ENCODE data around the gene GADD45GIP1.
A peak's percentile ranks its signal among the peaks of the same experiment; 100 is the strongest.
"Not testable (repeated sequence)": the region's sequence is repeated elsewhere in the genome, so short reads cannot be mapped to it uniquely, and the experiment has no call there.

Gene GADD45GIP1

GRCh38 chr19:12990431-12990830 lies 33.4 kb upstream of the GADD45GIP1 start:
- no peak for DNase-seq (ENCODE audit: low read depth in 2 of 2, low spot score in 1 of 2)

DNA sequence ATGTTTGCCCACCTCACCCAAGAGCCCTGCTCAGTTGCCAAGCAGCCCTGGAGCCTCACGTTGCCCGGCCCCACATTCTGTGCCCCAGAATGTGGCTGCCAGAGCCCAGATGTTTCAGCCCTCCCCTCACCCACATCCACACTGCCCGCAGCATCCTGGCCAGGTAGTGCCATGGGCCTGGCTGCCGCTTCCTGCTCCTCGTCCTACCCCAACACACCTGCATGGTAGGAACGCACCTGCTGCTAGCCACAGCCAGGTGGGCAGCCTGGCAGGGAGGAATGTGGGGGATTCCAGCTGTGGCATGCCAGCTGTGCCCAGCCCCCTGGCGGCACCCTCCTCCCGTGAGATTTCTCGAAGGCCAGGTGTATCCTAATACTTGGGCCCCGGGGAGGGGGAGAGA lies 30.8 kb upstream of the GADD45GIP1 start:
- DNase-seq (ENCODE audit: low read depth in 2 of 2, low spot score in 1 of 2) = no peak

DNA sequence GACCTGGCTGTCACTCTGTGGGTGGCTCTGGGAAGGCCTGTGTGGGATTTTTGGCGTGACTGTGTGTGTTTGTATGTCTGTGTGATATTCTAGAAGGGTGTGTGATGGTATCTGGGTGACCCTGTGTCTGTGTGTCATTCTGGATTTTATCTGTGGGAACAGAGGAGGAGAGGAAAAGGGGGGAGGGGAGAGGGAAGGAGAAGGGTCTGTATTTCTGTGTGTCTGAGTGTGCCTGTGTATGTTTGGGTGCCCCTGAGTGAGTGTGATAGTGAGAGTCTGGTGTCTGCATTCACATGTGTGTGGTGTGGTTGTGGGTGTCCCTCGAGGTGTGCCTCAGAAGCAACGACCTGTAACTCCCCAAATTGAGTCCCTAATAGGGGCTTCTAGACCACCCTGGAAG lies 30.2 kb upstream of the GADD45GIP1 start:
- DNase-seq (ENCODE audit: low read depth in 2 of 2, low spot score in 1 of 2) = no peak

DNA sequence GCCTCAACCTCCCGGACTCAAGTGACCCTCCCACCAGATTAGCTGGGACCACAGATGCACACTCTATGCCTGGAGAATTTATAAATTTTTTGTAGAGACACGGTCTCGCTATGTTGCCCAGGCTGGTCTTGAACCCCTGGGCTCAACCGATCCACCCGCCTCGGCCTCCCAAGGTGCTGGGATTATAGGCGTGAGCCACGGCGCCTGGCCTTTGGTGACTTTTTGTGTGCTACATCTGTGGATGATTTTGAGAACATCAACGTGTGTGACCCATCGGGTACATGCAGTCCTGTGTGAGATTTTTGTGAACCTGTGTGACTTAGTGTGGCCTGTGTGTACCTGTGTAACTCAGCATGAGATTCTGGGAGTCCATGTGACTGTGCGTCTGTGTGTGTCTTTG lies 29.7 kb upstream of the GADD45GIP1 start:
- no peak for DNase-seq (ENCODE audit: low read depth in 2 of 2, low spot score in 1 of 2)

- no peak for DNase-seq (ENCODE audit: low read depth in 2 of 2, low spot score in 1 of 2)
Measured at GRCh38 chr19:12985049-12985776, 28.2 kb upstream of the GADD45GIP1 start.

- no peak for DNase-seq (ENCODE audit: low read depth in 2 of 2, low spot score in 1 of 2)
Measured at GRCh38 chr19:12984683-12985048, 27.6 kb upstream of the GADD45GIP1 start.

DNA sequence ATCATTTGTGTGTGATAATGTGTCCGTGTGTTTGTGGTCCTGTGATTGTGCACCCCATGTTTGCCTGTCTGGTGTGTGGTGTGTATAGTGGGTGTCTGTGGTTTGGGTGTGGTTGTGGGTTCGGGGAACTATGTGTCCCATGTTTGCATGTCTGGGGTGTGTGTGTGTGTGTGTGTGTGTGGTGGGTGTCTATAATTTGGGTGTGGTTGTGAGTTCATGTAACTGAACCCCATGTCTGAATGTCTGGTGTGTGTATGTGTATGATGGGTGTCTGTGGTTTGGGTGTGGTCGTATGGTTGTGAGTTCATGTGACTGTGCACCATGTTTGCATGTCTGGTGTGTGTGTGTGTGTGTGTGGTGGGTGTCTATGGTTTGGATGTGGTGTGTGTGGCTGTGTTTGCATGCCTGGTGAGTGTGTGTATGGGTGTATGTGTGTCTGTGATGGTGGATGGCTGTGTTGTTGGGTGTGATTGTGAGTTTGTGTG lies 27.2 kb upstream of the GADD45GIP1 start:
- DNase-seq (ENCODE audit: low read depth in 2 of 2, low spot score in 1 of 2) = no peak

- DNase-seq (ENCODE audit: low read depth in 2 of 2, low spot score in 1 of 2) = peak; percentile 59 to 61
Measured at GRCh38 chr19:12983542-12984142, 26.6 kb upstream of the GADD45GIP1 start.

GRCh38 chr19:12983091-12983490 lies 26.1 kb upstream of the GADD45GIP1 start:
- no peak for DNase-seq (ENCODE audit: low read depth in 2 of 2, low spot score in 1 of 2)

DNA sequence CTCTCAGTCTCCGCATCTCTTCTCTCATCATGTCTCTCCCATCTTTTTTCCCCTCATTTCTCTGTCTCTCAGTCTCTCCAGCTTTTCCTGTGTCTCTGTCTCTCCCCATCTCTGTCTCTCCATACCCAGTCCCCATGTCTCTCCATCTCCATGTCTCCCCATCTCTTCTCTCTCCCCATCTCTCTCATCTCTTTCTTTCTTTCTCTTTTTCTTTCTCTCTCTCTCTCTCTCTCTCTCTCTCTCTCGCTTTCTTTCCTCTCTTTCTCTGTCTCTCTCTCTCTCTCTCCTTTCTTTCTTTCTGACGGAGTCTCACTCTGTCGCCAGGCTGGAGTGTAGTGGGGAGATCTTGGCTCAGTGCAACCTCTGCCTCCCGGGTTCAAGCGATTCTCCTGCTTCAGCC lies 25.6 kb upstream of the GADD45GIP1 start:
- no peak for DNase-seq (ENCODE audit: low read depth in 2 of 2, low spot score in 1 of 2)

DNA sequence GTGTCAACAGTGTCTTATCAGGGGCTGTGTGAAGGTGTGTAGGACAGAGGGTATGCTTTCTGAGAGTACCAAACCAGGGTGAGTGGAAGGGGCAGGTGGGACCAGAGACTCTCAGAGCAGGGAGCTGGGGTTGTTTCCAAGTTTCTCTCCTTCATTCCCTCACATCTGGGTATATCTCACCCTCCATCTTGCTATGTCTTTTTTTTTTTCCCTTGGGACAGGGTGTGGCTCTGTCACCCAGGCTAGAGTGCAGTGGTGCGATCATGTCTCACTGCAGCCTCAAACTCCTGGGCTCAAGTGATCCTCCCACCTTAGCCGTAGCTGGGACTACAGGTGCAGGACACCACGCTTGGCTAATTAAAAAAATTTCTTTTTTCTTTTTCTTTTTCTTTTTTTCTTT lies 23.0 kb upstream of the GADD45GIP1 start:
- DNase-seq (ENCODE audit: low read depth in 2 of 2, low spot score in 1 of 2) = no peak

DNA sequence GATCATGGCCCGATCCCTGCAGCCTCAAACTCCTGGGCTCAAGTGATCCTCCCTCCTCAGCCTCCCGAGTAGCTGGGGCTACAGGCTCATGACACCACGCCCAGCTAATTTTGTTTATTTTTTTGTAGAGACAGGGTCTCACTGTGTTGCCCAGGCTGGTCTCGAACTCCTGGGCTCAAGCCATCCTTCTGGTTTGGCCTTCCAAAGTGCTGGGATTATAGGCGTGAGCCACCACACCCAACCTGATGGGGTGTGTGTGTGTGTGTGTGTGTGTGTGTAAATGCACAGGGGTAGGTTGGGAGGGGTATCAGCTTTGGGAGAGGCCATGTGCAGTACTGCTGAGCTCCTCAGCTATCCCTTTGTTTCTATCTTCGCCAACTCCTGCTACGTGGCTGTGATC lies 19.1 kb upstream of the GADD45GIP1 start:
- not testable (repeated sequence) for DNase-seq (ENCODE audit: low read depth in 2 of 2, low spot score in 1 of 2)

DNA sequence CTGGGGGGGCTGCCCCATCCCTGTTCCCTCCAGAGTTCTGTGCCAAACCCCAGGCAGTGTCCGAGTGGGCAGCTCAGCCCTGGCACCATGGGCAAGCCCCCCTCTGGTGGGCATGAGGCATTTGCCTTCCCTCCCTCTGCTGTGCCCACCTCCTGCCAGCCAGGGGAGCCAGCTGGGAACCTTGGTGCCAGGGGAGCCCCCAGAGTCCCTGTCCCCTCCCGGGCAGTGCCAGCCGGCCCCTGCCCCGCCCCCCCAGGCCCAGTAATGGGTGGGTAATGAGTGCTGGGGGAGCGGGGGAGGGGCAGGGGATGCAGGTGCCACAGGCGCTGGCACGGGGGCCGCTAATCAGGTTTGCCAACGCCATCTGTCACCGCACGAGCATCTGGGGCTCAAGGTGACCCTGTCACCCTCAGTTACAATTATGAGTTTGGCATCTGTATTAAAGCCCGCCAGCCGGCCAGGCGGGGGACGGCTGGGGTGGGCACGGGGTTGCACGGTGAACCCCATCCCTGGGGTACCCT lies 18.3 kb upstream of the GADD45GIP1 start:
- no peak for DNase-seq (ENCODE audit: low read depth in 2 of 2, low spot score in 1 of 2)

DNA sequence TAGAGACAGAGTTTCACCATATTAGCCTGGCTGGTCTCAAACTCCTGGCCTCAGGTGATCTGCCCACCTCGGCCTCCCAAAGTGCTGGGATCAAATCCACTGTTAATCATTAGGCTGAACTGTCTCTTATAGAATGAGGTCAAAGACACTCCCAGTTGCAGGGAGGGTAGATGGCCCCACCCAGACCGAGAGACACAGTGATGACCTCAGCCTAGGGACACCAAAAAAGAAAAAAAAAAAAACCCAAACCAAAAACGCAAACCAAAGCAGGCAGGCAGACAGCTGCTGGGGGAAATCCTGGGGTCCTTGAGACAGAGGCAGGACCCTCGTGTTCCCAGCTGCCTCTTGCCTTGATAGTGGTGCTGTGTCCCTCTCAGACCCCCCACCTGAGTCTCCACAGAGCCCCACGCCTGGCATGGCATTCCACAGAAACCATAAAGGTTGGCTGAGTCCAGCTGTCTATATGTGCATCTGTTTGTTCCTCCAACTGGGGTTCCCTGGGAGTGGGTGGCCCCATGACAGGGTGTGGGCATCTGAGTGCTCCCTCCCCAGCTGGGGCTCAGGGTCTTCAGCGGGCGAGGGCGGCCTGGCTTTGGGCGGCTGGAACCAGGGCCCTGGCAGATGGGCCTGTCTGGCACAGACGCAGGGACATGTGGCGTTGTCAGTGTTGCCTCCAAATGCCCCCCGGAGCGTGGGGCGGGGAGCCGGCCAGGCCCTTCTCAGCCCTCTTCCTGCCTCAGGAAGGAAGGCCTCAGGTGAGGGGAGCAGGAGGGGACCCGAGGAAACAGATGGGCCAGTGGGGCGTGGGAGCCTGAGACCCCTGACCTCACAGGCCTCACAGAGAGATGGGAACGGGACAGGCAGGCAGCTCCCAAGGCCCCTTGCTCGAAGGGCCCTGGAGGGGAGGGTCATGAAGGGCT lies 17.5 kb upstream of the GADD45GIP1 start:
- DNase-seq (ENCODE audit: low read depth in 2 of 2, low spot score in 1 of 2) = no peak

- no peak for DNase-seq (ENCODE audit: low read depth in 2 of 2, low spot score in 1 of 2)
Measured at GRCh38 chr19:12973236-12973635, 16.2 kb upstream of the GADD45GIP1 start.

- DNase-seq (ENCODE audit: low read depth in 2 of 2, low spot score in 1 of 2) = no peak
Measured at GRCh38 chr19:12970070-12970820, 13.2 kb upstream of the GADD45GIP1 start.

DNA sequence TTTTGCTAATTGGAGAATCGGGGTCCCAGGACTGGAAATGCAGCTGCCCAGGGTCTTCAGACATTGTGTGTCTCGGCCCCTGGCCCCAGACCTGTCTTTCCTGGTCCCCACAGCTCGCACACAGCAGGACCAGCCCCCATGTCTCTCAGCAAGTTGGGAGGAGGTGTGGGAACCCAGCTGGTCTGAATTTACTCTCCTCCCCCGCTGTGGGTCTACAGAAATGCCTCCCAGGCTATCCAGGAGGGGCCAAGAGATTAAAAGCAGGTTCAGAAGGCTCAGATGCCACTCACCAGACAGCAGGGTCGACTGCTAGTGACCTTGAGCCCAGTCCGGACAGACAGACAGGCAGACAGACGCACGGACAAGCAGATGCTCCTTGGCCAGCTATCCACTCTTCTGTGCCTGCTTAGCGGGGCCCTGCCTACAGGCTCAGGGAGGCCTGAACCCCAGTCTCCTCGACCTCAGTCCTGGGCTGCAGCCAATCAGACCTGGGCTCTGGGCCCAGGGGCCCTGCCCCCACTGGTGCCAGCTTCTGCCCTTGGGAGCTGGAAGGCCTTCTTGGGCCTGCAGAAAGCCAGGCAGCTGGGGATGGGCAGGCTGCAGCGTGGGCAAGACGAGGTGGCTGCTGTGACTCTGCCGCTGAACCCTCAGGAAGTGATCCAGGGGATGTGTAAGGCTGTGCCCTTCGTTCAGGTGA lies 12.4 kb upstream of the GADD45GIP1 start, which contains the start of gene DAND5:
TSS of gene DAND5 (plus strand) at position 285 of the 697 bp plus-strand sequence. CDS start at position 370, 85 bp downstream.
- DNase-seq (ENCODE audit: low read depth in 2 of 2, low spot score in 1 of 2) = no peak

- DNase-seq (ENCODE audit: low read depth in 2 of 2, low spot score in 1 of 2) = no peak
Measured at GRCh38 chr19:12967907-12968306, 10.9 kb upstream of the GADD45GIP1 start.

- no peak for DNase-seq (ENCODE audit: low read depth in 2 of 2, low spot score in 1 of 2)
Measured at GRCh38 chr19:12965812-12966135, 8.8 kb upstream of the GADD45GIP1 start.

Measured in stimulated activated CD8-positive, alpha-beta memory T cell treated with anti-CD3 and anti-CD28 coated beads, Interleukin-4, amount 100 ng/mL, for 4 hours (primary cell).